Transverse colon (tissue), 4 donors: ENCODE results near the gene SESTD1.

ENCODE experiments used
- CTCF ChIP-seq, 5 experiments: fragments of 200-600 bp in 3 of 5; fragments of 450-650 bp in 2 of 5; sonication (generic) in 3 of 5; IDR thresholded peaks; 1 replicate in 2 of 5; 2 replicates in 3 of 5; pipeline ENCODE4 v1.5.1; 2016 to 2017; ENCODE audit warnings: antibody characterized with exemption in 5 of 5, inconsistent platforms in 3 of 5, mild to moderate bottlenecking in 2 of 5, moderate library complexity in 1 of 5
- EP300 ChIP-seq: sonication (generic); formaldehyde crosslinking; IDR thresholded peaks from one replicate; pipeline ENCODE4 v1.6.1; 2017; ENCODE audit warnings: antibody characterized with exemption, low read depth
- POLR2A ChIP-seq: fragments of 450-650 bp; IDR thresholded peaks from one replicate; pipeline ENCODE4 v1.6.1; 2016; ENCODE audit warnings: antibody characterized with exemption, mild to moderate bottlenecking, moderate library complexity
- POLR2AphosphoS5 ChIP-seq, 3 donors: sonication (generic); formaldehyde crosslinking; IDR thresholded peaks; one replicate each; pipeline ENCODE4 v1.6.1; 2016; ENCODE audit warnings: antibody characterized with exemption in 3 of 3

DNA sequence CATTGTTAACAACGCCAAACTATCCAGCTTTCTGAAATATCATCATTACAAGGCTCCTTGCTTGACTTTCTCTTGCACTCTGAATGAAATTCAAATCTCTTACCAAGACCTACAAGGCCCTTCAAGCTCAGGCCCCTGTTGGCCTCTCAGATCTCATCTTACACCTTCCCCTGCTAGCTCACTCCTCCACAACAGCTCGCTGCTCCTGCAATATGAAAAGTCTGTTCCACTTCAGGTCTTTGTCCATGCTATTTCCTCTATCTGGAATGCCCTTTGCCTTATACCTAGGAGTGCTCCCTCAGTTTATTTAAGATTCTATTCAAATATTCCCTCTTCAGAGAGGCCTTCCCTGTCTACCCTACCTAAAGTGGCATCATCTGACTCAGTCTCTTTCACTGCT, 91.7 kb downstream of the SESTD1 start:
- TF ChIP-seq CTCF (IDR thresholded peaks at IDR 0.05) (no peak), POLR2AphosphoS5 (IDR thresholded peaks at IDR 0.05) (no peak), POLR2A (no peak), EP300 (no peak)
